HCT116 (cell line): ENCODE data around the gene FAM120A.

ENCODE experiments used
- ATF3 ChIP-seq: IDR thresholded peaks from 2 replicates; pipeline ENCODE4 v1.6.1; 2012
- CTCF ChIP-seq, 3 experiments: fragments of 200-600 bp in 1 of 3; sonication (generic) in 1 of 3; IDR thresholded peaks in 2 of 3; conservative IDR thresholded peaks in 1 of 3; 2 replicates each; pipeline ENCODE4 v1.5.1; 2012 to 2017; ENCODE audit warnings: low read depth in 2 of 3, low read length in 2 of 3, antibody characterized with exemption in 1 of 3, borderline replicate concordance in 1 of 3, control low read depth in 1 of 3, mild to moderate bottlenecking in 1 of 3, mixed read lengths in 1 of 3, mixed run types in 1 of 3, moderate library complexity in 1 of 3; ENCODE audit not compliant: insufficient read depth in 1 of 3
- EZH2 ChIP-seq: fragments of 200-600 bp; sonication (generic); IDR thresholded peaks from 2 replicates; pipeline ENCODE4 v1.6.1; 2017; ENCODE audit warnings: antibody characterized with exemption, mixed run types
- FOSL1 ChIP-seq: IDR thresholded peaks from 2 replicates; pipeline ENCODE4 v1.6.1; 2012; ENCODE audit warnings: low read depth
- JUND ChIP-seq: IDR thresholded peaks from 2 replicates; pipeline ENCODE4 v1.6.1; 2012
- POLR2A ChIP-seq: IDR thresholded peaks from 2 replicates; pipeline ENCODE4 v1.7.0; 2011; ENCODE audit warnings: borderline replicate concordance; ENCODE audit not compliant: insufficient read depth, insufficient read length; ENCODE audit errors: extremely low read depth
- POLR2AphosphoS5 ChIP-seq: IDR thresholded peaks from 2 replicates; pipeline ENCODE4 v1.6.1; 2011; ENCODE audit warnings: mild to moderate bottlenecking, low read depth, low read length, moderate library complexity
- REST ChIP-seq: IDR thresholded peaks from 2 replicates; pipeline ENCODE4 v1.6.1; 2012; ENCODE audit warnings: low read depth
- YY1 ChIP-seq: IDR thresholded peaks from 2 replicates; pipeline ENCODE4 v1.6.1; 2011; ENCODE audit warnings: low read length, low read depth, moderate library complexity, mild to moderate bottlenecking; ENCODE audit not compliant: insufficient replicate concordance; ENCODE audit errors: extremely low read depth
- ZFX ChIP-seq: fragments of 450-650 bp; IDR thresholded peaks from 2 replicates; pipeline ENCODE4 v1.6.1; 2017
- ZNF274 ChIP-seq: fragments of 200-500 bp; sonication (Bioruptor generic); IDR thresholded peaks from 2 replicates; pipeline ENCODE4 v1.6.1; 2014; ENCODE audit warnings: mild to moderate bottlenecking, low read depth, low read length, inconsistent platforms

- TF ChIP-seq EZH2 (no peak), CTCF (IDR thresholded peaks at IDR 0.05 in 2 of 3, conservative IDR thresholded peaks at IDR 0.05 in 1 of 3; ENCODE audit: borderline replicate concordance in 1 of 3, insufficient read depth in 1 of 3, low read depth in 2 of 3, low read length in 2 of 3) (no peak), POLR2A (no peak), FOSL1 (no peak), ZFX (no peak), POLR2AphosphoS5 (no peak), JUND (no peak), REST (no peak), ZNF274 (no peak), ATF3 (no peak), YY1 (no peak)
Observed at GRCh38 chr9:93600504-93600903, 149.0 kb downstream of the FAM120A start.
